Activated CD8-positive, alpha-beta T cell treated with anti-CD3 and anti-CD28 coated beads for 36 hours (primary cell): ENCODE results near the gene TGFBRAP1. TPM values are rescaled to one million over a fixed set of nuclear protein-coding genes. Genes with fewer than 3 reads are reported as not detected.

Experiments
- ATAC-seq: fragments of 200-7000 bp; cut with Tn5 transposase; one replicate; pipeline ENCODE4 v1.10.0; 2021; ENCODE audit warnings: mild to moderate bottlenecking, moderate library complexity
- CTCF ChIA-PET: fragments of 350-600 bp; sonication (Branson Sonifier 250); formaldehyde crosslinking; loops from one replicate; lab custom pipeline; 2021; ENCODE audit warnings: antibody characterized with exemption; lab: Charles Lee
- POLR2A ChIA-PET: fragments of 350-600 bp; sonication (Branson Sonifier 250); formaldehyde crosslinking; loops from one replicate; lab custom pipeline; 2021; ENCODE audit warnings: antibody characterized with exemption; lab: Charles Lee
- DNase-seq: peaks from one replicate; pipeline ENCODE4 v3.0.0-alpha.2; 2020
- H3K27ac Mint-ChIP-seq: one replicate; pipeline ENCODE4 v1.8.0; 2021; ENCODE audit warnings: mild to moderate bottlenecking, mixed read lengths
- H3K27me3 Mint-ChIP-seq: one replicate; pipeline ENCODE4 v1.8.0; 2021; ENCODE audit warnings: mixed read lengths
- H3K36me3 Mint-ChIP-seq: one replicate; pipeline ENCODE4 v1.8.0; 2021; ENCODE audit warnings: low read depth, mixed read lengths
- H3K4me1 Mint-ChIP-seq: one replicate; pipeline ENCODE4 v1.8.0; 2021; ENCODE audit warnings: low read depth, mixed read lengths
- H3K4me3 Mint-ChIP-seq: one replicate; pipeline ENCODE4 v1.8.0; 2021; ENCODE audit warnings: mild to moderate bottlenecking, moderate library complexity, mixed read lengths
- H3K9me3 Mint-ChIP-seq: one replicate; pipeline ENCODE4 v1.8.0; 2021; ENCODE audit warnings: mixed read lengths
- CTCF ChIP-seq: fragments of 200-600 bp; IDR thresholded peaks from one replicate; pipeline ENCODE4 v1.8.0; 2022; ENCODE audit warnings: antibody characterized with exemption, mild to moderate bottlenecking
- intact Hi-C: fragments of 100-400 bp; cut with micrococcal nuclease; formaldehyde crosslinking; loops from one replicate; pipeline ENCODE4 v1.10.0; 2022
- total RNA-seq, 2 experiments: library from RNA; stranded (reverse); gene quantifications; one replicate each; pipeline ENCODE4 v1.2.3, GENCODE V29; 2021

Gene TGFBRAP1
- total RNA-seq, 2 experiments from 2014 or later = 17.9 to 20.2 TPM

GRCh38 chr2:105320651-105321215 lies 8.8 kb downstream of the TGFBRAP1 start:
- H3K9me3 Mint-ChIP-seq = no peaks in the 10 kb centered on the region
- no peak overlapping the region for H3K27ac Mint-ChIP-seq

GRCh38 chr2:105317937-105318336 lies 11.6 kb downstream of the TGFBRAP1 start:
- Mint-ChIP-seq H3K36me3 (peaks cover 3% of the 10 kb centered on the region), H3K4me3 (no peak overlapping the region), H3K4me1 (peaks cover 32% of the 10 kb centered on the region), H3K27me3 (no peaks in the 10 kb centered on the region), H3K27ac (no peak overlapping the region), H3K9me3 (no peaks in the 10 kb centered on the region)
- ATAC-seq (no peak), DNase-seq (no peak)
- POLR2A ChIA-PET = interaction anchor here (0.7 to 1.6 kb wide), 3 partner anchors 11 to 428 kb away, joined by 3 to 6 read pairs (median 3); partner anchors contain the start of gene TGFBRAP1
- no peak for TF ChIP-seq CTCF
- CTCF ChIA-PET = interaction anchor here (0.6 to 2.1 kb wide), 3 partner anchors 9 to 79 kb away, joined by 3 to 5 read pairs (median 3); no protein-coding TSS in a partner anchor
- intact Hi-C loops = no loop called here

More at GRCh38 chr2:105320651-105321215, 8.8 kb downstream of the TGFBRAP1 start:
- POLR2A ChIA-PET = interaction anchor here (0.6 to 0.9 kb wide), 2 partner anchors 13 to 853 kb away, joined by 3 read pairs; no protein-coding TSS in a partner anchor
- H3K27me3 Mint-ChIP-seq = no peaks in the 10 kb centered on the region
- DNase-seq = no peak
- H3K4me1 Mint-ChIP-seq = peaks cover 48% of the 10 kb centered on the region
- peaks cover 7% of the 10 kb centered on the region for H3K36me3 Mint-ChIP-seq
- CTCF ChIA-PET = no interaction called here
- intact Hi-C loops = no loop called here
- ATAC-seq = no peak
- H3K4me3 Mint-ChIP-seq = no peak overlapping the region
- TF ChIP-seq CTCF = no peak

- Mint-ChIP-seq H3K4me3 (no peak overlapping the region), H3K9me3 (no peaks in the 10 kb centered on the region), H3K27me3 (no peaks in the 10 kb centered on the region), H3K36me3 (peaks cover 3% of the 10 kb centered on the region), H3K4me1 (peaks cover 28% of the 10 kb centered on the region), H3K27ac (no peak overlapping the region)
- TF ChIP-seq CTCF = no peak
- no peak for DNase-seq
- CTCF ChIA-PET = interaction anchor here (1.0 kb wide), 2 partner anchors 16 to 200 kb away, joined by 3 read pairs; no protein-coding TSS in a partner anchor
- POLR2A ChIA-PET = interaction anchor here (0.7 to 1.5 kb wide), 2 partner anchors 14 kb away, joined by 3 to 5 read pairs; no protein-coding TSS in a partner anchor
- ATAC-seq = no peak
- intact Hi-C loops = no loop called here
These were observed 14.2 kb downstream of the TGFBRAP1 start for GRCh38 chr2:105315314-105315713.

- no peak overlapping the region for H3K27ac Mint-ChIP-seq
- peaks cover 9% of the 10 kb centered on the region for H3K36me3 Mint-ChIP-seq
- no peaks in the 10 kb centered on the region for H3K27me3 Mint-ChIP-seq
- TF ChIP-seq CTCF = no peak
- intact Hi-C loops = no loop called here
- DNase-seq (no peak), ATAC-seq (no peak)
- no peak overlapping the region for H3K4me3 Mint-ChIP-seq
- H3K4me1 Mint-ChIP-seq = peaks cover 23% of the 10 kb centered on the region
- no peaks in the 10 kb centered on the region for H3K9me3 Mint-ChIP-seq
- POLR2A ChIA-PET = no interaction called here
- CTCF ChIA-PET = no interaction called here
These were observed 15.7 kb downstream of the TGFBRAP1 start for GRCh38 chr2:105313877-105314276.

GRCh38 chr2:105309147-105309545 lies 20.4 kb downstream of the TGFBRAP1 start:
- ATAC-seq (no peak), DNase-seq (no peak)
- H3K36me3 Mint-ChIP-seq = peaks cover 31% of the 10 kb centered on the region
- no peak overlapping the region for H3K4me3 Mint-ChIP-seq
- intact Hi-C loops = no loop called here
- CTCF ChIA-PET = interaction anchor here (1.1 to 1.9 kb wide), 2 partner anchors 8 to 21 kb away, joined by 3 to 5 read pairs; no protein-coding TSS in a partner anchor
- peaks cover 33% of the 10 kb centered on the region for H3K4me1 Mint-ChIP-seq
- H3K9me3 Mint-ChIP-seq = no peaks in the 10 kb centered on the region
- POLR2A ChIA-PET = no interaction called here
- H3K27ac Mint-ChIP-seq = no peak overlapping the region
- no peaks in the 10 kb centered on the region for H3K27me3 Mint-ChIP-seq
- no peak for TF ChIP-seq CTCF
